ENCODE data around the gene H2AZ1.
"Not testable (repeated sequence)": the region's sequence is repeated elsewhere in the genome, so short reads cannot be mapped to it uniquely, and the experiment has no call there.

The H2AZ1 gene

GRCh38 chr4:99949999-99950912 is at the start of gene H2AZ1:
TSS of gene H2AZ1 (minus strand) at chr4:99950275. CDS start at chr4:99950170, 105 bp downstream.
- peak; percentile 97 for DNase-seq (ENCODE audit: low read depth)

GRCh38 chr4:99998062-99998867 is 48.2 kb upstream of the H2AZ1 start:
- DNase-seq (ENCODE audit: low read depth) = no peak

GRCh38 chr4:99991741-99992140 is 41.7 kb upstream of the H2AZ1 start:
- DNase-seq (ENCODE audit: low read depth) = no peak

- no peak for DNase-seq (ENCODE audit: low read depth)
Observed at GRCh38 chr4:99987681-99988080, 37.6 kb upstream of the H2AZ1 start.

GRCh38 chr4:99986792-99987191 is 36.7 kb upstream of the H2AZ1 start:
- no peak for DNase-seq (ENCODE audit: low read depth)

DNA sequence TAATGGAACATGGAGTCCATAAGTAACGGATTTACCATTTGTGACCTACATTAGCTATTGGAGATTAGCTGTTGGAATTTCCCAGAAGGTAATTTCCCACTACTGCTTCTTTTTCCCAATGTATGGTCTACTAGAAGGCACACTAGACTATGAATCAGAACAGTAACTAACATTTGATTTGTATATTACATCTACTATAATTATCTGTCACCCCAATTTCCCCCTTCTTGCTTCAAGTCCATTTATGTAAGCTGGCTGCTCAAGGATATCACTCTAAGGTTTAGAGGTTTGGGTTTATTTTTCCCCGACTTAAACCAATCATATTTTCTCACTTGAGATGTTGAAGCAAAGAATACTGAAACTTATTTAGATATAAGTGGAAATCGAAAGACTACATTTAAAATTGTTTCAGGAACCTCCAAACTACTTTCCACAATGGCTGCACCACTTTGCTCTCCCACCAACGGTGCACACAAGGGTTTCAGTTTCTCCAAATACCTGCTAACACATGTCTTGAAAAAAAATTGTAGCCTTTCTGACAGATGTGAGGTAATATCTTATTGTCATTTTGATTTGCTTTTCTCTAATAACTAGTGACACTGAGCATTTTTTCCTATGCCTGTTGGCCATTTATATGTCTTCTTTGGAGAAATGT is 33.3 kb upstream of the H2AZ1 start:
- no peak for DNase-seq (ENCODE audit: low read depth)

DNA sequence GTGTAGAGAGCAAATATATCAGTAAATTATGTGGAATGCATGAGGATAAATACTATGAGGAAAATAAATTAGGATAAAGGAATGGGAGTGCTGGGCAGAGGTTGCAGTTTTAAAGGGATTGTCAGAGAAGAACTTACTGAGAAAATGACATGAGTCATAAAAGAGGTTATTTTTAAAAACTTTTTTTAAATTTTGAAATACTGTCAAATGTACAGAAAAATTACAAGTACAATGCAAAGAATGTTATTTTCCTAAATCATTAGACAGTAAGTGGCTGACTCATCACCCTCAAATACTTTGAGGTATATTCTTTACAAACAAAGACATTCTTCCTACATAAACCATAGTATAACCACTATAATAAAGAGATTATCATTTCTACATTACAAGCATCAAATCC is 29.8 kb upstream of the H2AZ1 start:
- DNase-seq (ENCODE audit: low read depth) = no peak

- no peak for DNase-seq (ENCODE audit: low read depth)
Observed at GRCh38 chr4:99971453-99972111, 21.5 kb upstream of the H2AZ1 start.

- DNase-seq (ENCODE audit: low read depth) = no peak
Observed at GRCh38 chr4:99968330-99968729, 18.3 kb upstream of the H2AZ1 start.

DNA sequence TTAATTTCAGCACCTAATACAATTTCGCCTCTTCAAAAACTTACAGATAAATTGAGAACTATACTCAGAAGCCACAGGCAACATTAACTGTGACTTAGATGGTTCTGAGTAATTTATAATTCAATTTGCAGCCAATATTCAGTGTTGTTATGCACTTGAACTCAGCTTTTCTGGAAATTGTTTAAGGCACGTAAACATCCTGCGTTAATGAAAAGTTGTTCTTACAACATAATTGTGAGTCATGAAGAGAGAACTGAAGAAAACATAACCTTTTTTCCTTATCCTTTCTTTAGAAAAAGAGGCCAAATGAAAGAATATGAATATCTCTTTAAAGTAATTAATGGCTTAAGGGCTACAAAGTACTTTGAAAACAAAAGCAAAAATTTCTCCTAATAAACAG is 16.6 kb upstream of the H2AZ1 start:
- no peak for DNase-seq (ENCODE audit: low read depth)

- no peak for DNase-seq (ENCODE audit: low read depth)
Observed at GRCh38 chr4:99965674-99966350, 15.7 kb upstream of the H2AZ1 start.

DNA sequence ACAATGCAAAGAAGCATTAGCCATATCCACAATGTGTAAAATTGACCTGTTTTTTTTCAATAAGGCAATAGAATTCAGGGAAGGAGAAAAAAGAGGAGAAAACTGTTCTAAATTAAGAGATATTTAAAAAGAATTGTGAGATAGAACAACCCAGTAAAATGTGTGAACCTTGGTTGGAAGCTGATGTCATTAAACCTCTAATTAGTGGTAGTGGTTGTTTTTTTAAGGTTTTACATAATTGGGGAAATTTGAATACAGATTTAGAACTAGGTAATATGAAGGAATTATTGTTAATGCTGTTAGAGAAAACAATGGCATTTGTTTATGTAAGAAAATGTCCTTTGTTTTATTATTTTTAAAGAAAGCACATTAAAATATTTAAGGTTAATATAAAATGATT is 15.1 kb upstream of the H2AZ1 start:
- DNase-seq (ENCODE audit: low read depth) = no peak

DNA sequence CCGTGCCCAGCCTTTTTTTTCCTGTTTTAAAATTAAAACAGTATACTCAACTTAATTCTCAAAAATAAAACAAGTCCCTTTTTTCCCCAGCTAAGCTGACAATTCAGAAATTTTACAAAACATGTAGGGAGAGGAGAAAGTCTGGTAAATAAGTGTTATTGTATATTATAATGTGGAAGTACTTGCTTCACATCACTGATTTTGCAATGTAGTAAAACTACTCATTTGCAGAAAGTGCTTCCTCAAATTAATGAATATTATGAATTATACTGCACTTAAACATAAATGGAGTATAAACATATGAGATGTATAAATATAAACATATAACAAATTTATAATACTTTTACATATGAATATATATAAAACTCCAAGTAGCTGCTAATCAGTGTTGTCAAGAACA is 11.6 kb upstream of the H2AZ1 start:
- DNase-seq (ENCODE audit: low read depth) = no peak

DNA sequence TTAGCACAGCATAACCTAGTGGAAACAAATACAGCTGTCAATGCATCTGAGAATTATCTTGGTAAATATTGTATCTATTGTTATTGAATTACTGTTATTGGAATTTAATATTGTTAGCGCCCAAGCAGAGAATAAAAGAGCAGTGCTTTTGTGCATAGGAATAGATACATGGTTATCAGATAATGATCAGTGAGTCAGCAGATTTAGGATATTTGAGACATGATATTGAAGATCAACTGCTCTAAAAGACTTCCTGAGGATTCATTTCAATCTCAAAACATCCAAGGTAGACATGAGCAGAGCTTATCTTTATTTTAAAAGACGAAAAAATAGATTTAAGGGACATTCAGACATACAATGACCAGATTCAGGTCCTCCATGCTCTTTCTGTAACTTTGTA is 10.6 kb upstream of the H2AZ1 start:
- DNase-seq (ENCODE audit: low read depth) = no peak

- not testable (repeated sequence) for DNase-seq (ENCODE audit: low read depth)
Observed at GRCh38 chr4:99958207-99958606, 8.1 kb upstream of the H2AZ1 start.

DNA sequence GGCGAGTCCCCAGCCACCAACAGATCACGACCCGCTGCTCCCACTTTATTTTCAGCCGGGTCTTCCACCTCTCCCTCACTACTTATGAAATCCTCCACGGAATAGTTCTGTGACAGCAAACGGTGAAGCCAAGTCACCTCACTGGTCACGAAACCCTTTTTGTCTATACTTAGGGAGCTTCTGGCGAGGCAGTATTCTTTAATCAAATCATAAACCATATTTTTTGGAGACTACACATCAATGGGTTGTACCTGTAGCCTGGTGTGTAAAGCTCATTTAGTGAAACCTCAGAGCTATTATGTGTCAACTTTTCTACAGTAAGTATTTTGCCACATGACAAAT is 809 bp upstream of the H2AZ1 start:
- no peak for DNase-seq (ENCODE audit: low read depth)

DNA sequence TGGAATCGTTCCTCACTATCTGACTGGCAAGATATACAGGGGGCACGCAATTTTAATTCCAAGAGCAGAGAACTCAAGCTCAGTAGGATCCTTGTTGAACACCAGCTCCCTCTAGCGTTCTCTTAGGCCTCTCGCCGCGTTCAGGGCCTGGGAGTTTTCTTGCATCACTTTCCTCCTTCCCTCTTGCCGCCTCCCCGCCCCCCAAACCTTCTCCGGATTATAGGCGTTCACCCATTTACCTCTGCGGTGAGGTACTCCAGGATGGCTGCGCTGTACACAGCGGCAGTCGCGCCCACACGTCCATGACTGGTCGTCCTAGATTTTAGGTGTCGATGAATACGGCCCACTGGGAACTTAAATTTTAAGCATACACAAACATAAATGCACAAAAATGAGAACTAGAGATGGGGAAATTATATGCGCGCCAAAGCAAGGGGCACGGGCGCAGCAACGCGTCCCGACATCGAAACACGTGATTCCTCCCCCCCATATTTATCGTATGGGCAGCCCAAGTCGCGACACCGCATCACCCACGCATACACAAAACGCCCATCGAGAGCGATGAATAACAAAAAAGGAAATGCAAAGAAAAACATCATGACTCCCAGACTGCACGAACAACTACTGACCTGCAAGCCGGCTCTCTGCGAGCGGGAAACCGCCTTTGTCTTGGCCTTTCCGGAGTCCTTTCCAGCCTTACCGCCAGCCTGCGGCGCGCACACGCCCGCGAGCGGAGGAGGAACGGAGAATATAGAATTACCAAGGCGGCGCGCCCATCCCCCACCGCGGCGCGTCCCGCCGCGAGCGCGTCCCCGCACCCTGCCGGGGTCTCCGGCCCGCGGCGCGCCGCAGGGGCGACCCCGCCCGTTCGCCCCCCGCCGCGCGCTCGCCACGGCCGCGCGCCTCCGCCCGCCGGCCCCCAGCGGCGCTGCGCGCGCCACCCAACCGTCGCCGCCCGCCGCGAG is 759 bp downstream of the H2AZ1 start:
- DNase-seq (ENCODE audit: low read depth) = peak; percentile 84

DNA sequence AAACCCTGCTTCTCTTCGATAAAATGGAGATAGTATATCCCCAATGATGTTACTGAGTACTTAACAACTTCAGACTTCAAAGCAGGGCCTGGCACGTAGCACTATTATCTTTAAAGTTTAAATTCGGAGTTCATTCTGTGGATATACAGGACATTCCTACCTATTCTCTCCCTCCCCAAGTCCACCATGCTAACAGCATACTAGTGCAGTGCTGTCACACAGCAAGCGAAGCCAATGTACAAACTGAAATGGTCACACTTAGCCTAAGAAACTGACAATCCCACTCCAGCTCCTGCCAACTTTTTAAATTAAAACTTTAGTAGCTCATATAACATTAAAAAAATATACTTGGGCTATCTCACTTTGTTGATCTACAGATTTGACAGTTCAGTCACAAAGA is 2.5 kb downstream of the H2AZ1 start:
- DNase-seq (ENCODE audit: low read depth) = no peak

DNA sequence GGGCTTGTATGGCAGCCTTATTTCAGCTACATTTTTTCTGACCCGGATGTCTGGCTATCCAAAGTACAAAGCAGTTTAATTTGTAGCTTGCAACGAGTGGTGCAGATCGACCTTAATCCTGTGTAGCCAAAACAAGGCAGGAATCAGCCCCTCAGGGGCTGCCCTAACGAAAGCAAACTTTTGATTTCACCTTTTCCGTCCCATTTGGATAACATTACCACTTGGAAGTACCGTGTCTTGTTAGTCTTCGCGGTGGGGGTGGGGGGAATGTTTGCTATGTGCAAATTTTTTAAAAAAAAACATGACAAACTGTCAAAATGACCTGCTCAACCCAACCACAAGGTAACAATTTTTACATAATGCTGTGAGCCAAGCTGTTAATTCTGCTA is 2.9 kb downstream of the H2AZ1 start:
- DNase-seq (ENCODE audit: low read depth) = no peak
